Measurements from ENCODE around the gene KBTBD3.

DNA sequence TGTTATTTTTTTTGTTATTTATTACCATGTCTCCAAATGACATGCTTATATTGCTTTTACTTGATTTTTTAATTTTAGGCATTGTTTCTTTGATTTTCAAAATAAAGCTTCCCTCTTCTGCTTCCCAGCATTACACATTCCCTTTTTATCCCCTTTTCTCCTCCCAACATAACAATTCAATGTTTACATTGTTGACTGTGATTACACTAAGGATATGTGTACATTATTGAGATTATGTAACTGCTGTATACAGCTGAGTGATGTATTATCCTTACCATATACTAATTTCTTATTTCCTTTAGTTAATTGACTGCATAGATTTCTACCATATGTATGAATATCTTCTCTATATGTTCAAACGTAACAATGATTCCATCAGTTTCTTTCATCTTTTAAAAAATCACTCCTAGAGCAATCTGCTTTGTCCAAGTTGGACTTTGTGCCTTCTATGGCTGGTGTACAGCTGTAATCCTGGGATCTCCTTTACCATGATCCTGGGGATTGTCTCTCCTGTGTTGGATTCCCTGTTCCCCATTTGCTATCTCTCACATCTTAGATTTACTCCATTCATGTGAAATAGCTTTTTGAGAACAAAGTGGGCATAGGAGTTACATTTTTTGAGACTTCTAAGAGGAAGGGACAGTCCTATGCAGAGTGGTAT, 21.9 kb upstream of the KBTBD3 start:
- TF ChIP-seq POLR2AphosphoS5 (IDR thresholded peaks at IDR 0.05; ENCODE audit: low read depth, low read length) (no peak), TAF1 (IDR thresholded peaks at IDR 0.05; ENCODE audit: borderline replicate concordance, low read depth, low read length) (no peak)

Data from GM12892 (cell line).